ENCODE measurements around the gene HOXD13.

Gene HOXD13

GRCh38 chr2:176112375-176113302, 20.1 kb downstream of the HOXD13 start:
- TF ChIP-seq CTCF (conservative IDR thresholded peaks at IDR 0.05; ENCODE audit: low read depth, low read length) = no peak
- no peak overlapping the region for H3K4me2 ChIP-seq
- H4K20me1 ChIP-seq (ENCODE audit: insufficient read depth) = no peaks in the 10 kb centered on the region
- H3K27ac ChIP-seq = no peak overlapping the region
- no peak overlapping the region for H3K4me3 ChIP-seq (IDR thresholded peaks at IDR 0.05; ENCODE audit: insufficient read depth, low read depth, low read length)
- no peak overlapping the region for H3K9ac ChIP-seq
- no peaks in the 10 kb centered on the region for H3K4me1 ChIP-seq (ENCODE audit: low read depth, poor library complexity, severe bottlenecking)
- no peaks in the 10 kb centered on the region for H3K36me3 ChIP-seq (ENCODE audit: insufficient read depth)
- no peaks in the 10 kb centered on the region for H3K27me3 ChIP-seq (ENCODE audit: insufficient read depth, low read depth)
- no peaks in the 10 kb centered on the region for H3K79me2 ChIP-seq (ENCODE audit: insufficient read depth, low read depth)
- no peak overlapping the region for H2AFZ ChIP-seq (ENCODE audit: low read depth)

DNA sequence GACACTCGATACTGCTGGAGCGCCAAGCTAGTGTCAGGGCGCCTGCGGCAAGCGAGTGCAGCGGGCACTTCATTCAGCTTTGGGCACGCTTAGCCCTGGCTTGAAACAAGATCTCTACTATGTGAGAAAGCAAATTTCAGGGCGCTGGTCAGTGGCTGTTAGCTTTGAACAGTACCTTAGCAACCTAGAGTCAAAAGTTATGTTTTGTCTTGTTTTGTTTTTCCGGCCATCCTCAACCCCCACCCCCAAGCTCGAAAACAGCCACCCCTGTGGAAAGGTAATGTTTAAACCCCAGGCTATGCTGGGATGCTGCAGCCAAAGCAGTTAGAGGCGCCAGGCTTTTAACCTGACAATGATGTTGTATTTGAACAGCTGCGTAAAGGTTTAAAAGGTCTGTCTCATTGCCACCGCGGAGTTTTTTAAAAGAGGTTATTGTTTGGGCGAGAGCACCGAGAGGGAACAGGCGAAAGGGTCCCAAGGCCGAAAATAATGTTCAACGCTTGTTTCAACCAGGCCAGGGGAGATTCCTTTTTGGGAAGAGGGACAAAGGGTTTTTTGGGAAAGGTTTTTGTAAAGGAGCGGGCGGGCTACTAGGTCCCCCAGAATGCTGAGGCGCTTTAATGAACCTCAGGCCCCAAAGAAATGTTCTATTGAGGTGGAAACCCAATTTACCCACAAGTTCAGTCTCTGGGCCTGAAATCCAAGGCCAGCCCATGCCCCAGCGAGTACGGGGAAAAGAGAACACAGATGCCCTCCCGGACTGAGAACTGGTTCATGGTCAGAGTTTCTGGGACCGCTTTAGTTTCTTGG, 21.8 kb downstream of the HOXD13 start:
- no peak for TF ChIP-seq CTCF (conservative IDR thresholded peaks at IDR 0.05; ENCODE audit: low read depth, low read length)
- no peak overlapping the region for H3K4me2 ChIP-seq

GRCh38 chr2:176114930-176115625, 22.6 kb downstream of the HOXD13 start:
- Histone ChIP-seq H3K9ac (no peak overlapping the region), H2AFZ (ENCODE audit: low read depth) (no peak overlapping the region), H3K79me2 (ENCODE audit: insufficient read depth, low read depth) (no peaks in the 10 kb centered on the region), H3K4me2 (no peak overlapping the region), H3K27me3 (ENCODE audit: insufficient read depth, low read depth) (no peaks in the 10 kb centered on the region), H3K36me3 (ENCODE audit: insufficient read depth) (no peaks in the 10 kb centered on the region), H3K4me1 (ENCODE audit: low read depth, poor library complexity, severe bottlenecking) (no peaks in the 10 kb centered on the region), H3K27ac (no peak overlapping the region), H4K20me1 (ENCODE audit: insufficient read depth) (no peaks in the 10 kb centered on the region), H3K4me3 (IDR thresholded peaks at IDR 0.05; ENCODE audit: insufficient read depth, low read depth, low read length) (no peak overlapping the region)
- no peak for TF ChIP-seq CTCF (conservative IDR thresholded peaks at IDR 0.05; ENCODE audit: low read depth, low read length)

More for the DNA sequence above, 21.8 kb downstream of the HOXD13 start:
- H4K20me1 ChIP-seq (ENCODE audit: insufficient read depth) = no peaks in the 10 kb centered on the region
- H3K4me1 ChIP-seq (ENCODE audit: low read depth, poor library complexity, severe bottlenecking) = no peaks in the 10 kb centered on the region
- no peaks in the 10 kb centered on the region for H3K27me3 ChIP-seq (ENCODE audit: insufficient read depth, low read depth)
- no peak overlapping the region for H3K4me3 ChIP-seq (IDR thresholded peaks at IDR 0.05; ENCODE audit: insufficient read depth, low read depth, low read length)
- no peak overlapping the region for H3K27ac ChIP-seq
- no peaks in the 10 kb centered on the region for H3K36me3 ChIP-seq (ENCODE audit: insufficient read depth)
- H3K79me2 ChIP-seq (ENCODE audit: insufficient read depth, low read depth) = no peaks in the 10 kb centered on the region
- H3K9ac ChIP-seq = no peak overlapping the region
- H2AFZ ChIP-seq (ENCODE audit: low read depth) = no peak overlapping the region
